HuH-7.5 (cell line): ENCODE data around the gene RPL29.

Experiments used
- DNase-seq: peaks from one replicate; pipeline ENCODE4 v3.0.0; 2011; ENCODE audit warnings: low spot score

Gene RPL29

GRCh38 chr3:51963951-51964451 lies 31.7 kb downstream of the RPL29 start:
- no peak for DNase-seq

GRCh38 chr3:51962854-51963530 lies 32.7 kb downstream of the RPL29 start:
- DNase-seq, result no peak

DNA sequence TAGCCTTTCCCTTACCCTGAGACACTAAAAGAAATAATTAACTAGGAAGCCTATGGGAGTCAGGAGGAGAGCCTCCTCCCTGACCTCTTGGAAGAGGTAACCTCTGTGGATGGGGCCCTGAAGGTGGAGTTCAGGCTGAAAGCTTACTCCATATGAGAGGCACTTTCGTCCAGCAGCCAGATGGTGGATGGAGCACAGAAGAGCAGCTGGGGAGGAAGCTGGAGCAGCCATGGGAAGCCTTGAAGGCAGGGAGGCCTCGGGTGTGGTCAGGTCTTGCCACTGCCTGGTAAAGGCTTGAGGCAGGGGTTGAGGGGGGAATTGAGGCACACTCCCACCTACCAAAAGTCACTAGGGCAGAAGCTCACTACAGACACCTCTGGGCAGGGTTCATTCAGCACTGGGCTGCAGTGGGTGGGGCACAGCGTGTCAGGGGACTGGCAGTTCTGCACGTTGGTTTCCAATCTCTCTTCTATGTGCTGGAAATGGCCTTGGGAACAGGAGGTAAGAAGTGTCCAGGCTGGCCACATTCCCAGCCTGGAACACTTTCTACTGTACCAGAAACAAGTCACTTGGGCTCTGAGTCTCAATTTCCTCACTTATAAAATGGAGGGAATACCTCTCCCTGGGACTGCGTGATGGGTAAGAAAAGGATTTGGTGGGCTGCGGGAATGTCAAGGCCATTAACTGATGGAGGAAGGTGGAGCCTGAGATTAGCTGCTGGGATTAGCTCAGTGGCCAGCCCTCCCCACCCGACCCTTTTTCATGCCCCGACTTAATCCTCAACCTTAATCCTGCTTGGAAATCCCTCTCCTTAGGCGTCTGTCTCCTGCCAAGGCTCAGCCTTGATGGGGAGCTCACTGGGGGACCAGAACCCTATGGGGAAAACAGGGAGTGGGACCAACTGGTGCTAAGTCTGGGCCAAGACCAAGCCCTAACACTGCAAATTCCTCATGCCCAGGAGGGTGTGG lies 33.8 kb downstream of the RPL29 start:
- no peak for DNase-seq

DNA sequence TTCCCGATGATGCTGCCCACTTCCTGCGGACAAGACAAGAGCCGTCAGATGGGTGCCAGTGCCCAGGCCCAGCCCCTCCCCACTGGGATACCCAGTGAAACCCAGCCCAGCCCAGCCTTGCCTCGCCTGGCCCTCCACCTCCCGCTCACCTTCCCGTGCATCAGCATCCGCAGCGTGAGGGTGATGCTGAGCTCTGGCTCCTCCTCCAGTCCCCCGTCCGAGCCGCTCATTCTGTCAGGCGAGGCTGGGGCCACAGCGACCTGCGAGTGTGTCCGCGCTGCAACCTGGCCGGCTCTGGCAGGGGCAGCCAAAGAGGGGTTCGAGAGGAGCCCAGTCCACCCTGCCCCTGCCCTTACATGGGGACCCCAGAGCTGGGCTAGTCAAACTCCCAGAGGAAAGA lies 34.7 kb downstream of the RPL29 start:
- DNase-seq, result no peak

- DNase-seq, result no peak
Observed at GRCh38 chr3:51960386-51960785, 35.3 kb downstream of the RPL29 start.

DNA sequence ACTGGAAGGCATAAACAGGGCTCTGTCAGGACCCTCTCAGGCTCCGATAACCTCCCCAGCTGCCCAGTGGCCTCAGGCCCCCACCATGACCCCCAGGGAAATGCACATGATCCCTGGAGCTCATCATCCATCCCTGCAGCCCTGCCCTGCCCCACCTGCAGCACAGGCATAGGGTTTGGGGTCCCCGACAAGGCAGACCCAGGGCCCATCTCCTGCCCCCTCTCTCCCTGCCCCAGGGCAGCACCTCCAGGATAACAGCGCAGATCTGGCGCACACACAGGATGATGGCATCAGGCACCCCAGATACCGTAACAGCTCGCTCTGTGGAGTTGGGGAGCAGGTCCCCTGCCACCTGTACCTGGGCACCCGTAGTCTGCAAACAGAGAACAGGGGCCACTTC lies 36.0 kb downstream of the RPL29 start:
- no peak for DNase-seq

DNA sequence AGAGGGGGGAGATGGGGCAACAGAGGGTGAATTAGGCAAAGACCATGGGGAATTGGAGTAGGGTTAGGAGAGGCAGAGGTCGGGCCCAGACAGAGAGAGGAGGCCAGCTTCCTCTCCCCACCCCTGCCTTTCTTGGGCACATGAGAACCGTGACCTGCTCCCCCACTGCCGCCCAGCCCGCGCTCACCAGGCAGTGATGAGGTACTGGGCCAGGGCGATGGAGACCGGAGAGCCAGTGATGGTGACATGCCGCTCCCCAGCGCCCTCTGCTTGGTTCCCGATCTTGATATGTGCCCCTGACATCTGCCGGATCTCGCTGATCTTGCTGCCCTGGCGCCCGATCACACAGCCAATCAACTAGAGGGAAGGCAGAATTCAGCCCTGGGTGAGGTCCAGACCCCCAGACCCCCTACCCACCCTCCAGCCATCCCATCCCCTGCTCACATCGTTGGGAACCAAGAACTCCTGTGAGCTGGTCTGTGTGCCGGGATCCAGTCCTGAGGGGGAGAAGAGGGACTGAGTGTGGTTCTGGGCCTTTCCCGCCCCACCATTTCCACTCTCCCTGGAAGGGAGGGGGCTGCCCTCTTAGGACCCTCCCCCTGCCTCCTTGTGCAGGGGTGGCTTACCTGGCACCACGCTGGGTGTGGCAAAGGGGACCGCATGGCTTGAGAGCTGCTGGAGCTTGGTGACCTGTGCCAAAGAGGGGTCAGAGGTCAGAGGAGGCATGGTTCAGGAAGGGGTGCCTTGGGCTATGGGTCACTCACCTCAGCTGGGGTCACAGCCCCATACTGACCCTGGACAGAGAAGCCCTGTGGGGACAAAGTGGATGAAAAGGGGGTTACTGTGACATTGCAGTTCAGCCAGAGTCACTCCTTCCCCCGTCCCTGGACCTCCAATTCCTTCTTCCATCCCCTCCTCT lies 36.8 kb downstream of the RPL29 start:
- DNase-seq, result no peak

DNA sequence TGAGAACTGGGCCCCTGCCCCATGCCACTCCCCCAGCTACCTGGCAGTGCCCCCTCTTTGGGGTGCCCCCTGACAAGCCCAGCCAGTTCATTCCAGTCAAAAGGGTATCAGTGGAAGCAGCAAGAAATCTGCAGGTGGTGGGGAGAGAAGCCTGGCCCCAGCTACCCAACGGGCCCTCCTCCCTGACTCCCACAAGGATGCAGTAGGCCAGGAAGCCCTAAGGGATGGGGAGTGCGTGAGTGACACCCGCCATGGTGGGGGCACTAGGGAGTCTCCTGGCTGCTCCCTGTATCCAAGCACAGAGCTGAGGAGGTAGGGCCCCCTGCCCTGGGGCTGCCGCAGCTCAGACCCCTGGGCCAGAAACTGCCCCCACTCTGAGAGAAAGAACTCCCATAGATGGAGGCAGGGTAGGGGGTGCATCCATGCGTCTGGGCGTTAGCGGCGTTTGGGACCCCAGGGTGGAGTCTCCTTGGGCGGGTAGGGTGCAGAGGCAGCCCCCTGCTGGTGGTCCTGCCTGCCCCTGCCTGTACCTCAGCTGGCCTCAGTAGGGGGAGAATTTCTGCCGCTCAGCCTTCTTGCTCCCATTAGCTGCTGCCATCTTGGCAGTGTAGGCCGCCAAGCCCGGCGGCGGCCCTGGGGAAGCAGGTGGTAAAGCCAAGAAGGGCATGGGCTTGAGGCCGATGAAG lies 38.0 kb downstream of the RPL29 start:
- DNase-seq, result no peak

- peak; percentile 68 for DNase-seq
Observed at GRCh38 chr3:51955893-51956770, 39.6 kb downstream of the RPL29 start.

DNA sequence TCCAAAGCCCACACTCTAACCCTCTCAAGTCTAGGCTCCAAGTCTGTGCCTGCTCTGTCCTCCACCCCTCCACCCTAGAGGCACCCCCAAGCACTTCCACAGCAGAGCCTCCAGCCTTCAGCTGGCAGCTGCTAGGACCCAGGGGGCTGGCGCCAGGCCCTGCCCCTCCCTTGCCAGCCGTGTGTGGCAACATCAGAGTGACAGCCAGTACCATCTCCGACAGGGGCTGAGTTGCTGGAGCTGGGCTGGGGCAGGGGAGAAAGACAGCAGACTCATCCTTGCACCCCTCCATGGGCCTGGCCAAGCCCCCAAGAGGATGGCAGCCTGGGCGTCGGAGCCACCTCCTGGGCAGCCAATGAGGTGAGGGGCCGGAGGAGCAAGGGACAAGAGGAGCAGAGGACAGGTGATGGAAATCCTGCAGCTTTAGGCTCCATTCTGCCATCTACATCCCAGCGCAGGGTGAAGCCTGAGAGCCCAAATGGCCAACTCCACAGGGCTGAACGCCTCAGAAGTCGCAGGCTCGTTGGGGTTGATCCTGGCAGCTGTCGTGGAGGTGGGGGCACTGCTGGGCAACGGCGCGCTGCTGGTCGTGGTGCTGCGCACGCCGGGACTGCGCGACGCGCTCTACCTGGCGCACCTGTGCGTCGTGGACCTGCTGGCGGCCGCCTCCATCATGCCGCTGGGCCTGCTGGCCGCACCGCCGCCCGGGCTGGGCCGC lies 40.4 kb downstream of the RPL29 start, which contains the start of gene GPR62:
Gene GPR62, plus strand, starts transcription at position 207 of the 718 bp plus-strand sequence. Its CDS starts 272 bp downstream, at position 479.
- DNase-seq, result no peak

DNA sequence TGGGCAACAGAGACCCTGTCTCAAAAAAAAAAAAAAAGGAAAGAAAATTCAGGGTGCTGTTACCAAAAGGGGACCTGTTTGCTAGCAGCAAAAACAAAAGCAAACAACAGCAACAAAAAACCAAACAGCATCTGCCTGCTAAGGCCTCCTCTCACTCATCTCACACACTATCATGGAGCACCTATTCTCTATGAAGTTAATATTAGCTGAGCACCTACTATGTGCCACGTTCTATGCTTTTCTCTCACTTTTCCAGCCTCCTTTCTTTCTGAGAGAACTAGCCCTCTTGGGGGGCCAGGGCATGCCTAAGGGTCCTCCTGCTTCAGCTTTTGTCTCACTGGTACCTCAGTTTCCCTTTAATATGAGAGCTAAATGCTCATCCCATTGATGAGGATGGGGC lies 41.0 kb downstream of the RPL29 start:
- no peak for DNase-seq

- DNase-seq, result no peak
Observed at GRCh38 chr3:51954105-51954504, 41.6 kb downstream of the RPL29 start.

DNA sequence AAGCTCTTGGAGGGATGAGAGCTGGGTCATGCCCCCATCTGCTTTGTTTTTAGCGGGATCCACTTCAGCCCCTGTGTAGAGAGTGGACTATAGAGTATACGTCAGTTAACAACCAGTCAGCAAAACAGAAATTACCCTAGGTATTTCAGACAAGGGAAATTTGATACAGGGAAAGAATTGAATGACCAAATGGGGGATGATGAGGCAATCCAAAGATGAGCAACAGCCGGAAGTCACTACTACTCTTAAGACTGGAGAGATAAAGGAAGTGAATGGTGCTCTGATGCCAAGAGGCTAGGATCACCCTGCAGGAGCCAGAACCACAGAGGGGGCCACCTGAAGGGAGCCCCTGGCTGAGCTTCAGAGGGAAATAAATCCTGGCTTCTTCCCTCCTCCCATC lies 42.2 kb downstream of the RPL29 start:
- DNase-seq, result no peak

DNA sequence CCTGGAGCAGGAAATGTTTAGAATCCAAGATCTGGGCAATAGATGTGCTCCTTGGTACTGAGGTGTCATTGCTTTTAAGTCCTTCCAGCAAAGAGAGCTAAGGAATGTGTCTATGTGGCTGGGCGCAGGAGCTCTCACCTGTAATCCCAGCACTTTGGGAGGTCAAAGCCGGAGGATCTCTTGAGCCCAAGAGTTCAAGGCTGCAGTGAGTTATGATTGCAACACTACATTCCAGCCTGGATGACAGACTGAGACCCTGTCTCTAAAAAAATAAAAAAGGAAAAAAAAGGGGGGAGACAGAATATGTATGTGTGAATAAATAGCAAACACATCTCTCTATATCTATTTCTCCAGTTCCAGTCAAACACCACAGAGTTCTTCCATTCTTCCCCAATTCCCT lies 44.8 kb downstream of the RPL29 start:
- DNase-seq, result no peak

- no peak for DNase-seq
Observed at GRCh38 chr3:51949121-51949520, 46.6 kb downstream of the RPL29 start.

DNA sequence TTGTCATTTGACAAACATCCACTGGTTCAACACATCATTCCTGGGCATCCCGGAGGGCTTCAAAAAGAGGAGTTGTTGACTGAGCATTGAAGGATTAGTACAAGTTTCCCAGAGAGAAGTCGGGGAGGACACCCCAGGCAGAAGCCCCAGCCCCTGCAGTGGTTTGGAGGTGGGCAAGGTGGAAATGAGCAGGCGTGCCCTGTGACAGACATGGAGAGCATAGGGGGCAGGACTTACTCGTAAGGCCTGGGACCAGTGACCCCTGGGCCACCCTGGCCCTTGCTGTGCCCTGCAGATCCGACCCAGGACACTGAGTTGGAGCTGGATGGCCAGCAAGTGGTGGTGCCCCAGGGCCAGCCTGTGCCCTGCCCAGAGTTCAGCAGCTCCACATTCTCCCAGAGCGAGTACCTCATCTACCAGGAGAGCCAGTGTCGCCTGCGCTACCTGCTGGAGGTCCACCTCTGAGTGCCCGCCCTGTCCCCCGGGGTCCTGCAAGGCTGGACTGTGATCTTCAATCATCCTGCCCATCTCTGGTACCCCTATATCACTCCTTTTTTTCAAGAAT lies 47.6 kb downstream of the RPL29 start:
- no peak for DNase-seq

DNA sequence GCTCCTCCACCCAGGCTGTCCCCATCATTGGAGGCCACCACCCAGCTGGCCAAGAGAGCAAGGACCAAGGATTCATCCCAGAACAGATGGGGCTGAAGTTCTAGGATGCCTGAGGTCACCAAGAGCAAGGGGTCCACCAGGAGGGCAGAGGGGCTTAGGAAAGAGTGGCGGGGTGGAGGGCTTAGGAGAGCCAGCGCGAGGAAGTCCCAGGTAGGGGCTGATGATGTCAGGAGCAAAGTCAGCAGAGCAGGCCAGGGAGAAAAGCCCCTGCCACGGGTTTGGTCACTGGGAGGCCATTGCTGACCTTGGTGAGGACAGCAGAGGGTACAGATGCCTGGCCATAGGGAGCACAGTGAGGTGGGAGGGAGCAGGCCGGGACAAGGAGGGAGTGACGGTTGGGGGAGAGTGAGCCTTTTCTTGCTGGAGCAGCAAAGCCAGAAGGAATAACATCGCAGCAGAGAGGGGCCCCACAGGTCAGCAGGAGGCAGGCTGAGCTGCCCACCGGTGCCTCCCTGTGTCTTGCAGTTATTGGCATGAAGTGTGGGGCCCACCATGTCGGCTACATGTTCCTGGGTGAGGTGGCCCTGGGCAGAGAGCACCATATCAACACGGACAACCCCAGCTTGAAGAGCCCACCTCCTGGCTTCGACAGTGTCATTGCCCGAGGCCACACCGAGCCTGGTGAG lies 48.3 kb downstream of the RPL29 start:
- DNase-seq, result no peak

DNA sequence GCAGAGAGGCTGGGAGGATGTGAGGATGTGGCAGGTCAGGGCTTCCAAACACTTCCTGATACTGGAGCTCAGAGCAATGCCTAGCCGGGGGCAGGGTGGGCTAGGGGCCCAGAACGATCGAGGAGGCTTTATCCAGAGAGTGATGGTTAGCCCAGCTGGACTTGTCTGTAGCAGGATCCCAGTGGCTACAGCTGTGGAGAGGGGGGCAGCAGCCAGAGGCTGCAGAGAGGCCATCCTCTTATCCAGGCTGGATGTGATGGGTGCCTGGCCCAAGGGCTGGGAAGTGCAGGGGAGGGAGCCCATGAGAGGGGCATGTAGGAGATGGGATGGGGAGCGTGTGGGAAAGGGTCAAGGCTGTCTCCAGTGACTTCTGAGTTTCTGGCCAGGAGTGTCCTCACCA lies 48.9 kb downstream of the RPL29 start:
- DNase-seq, result no peak
